Spinal cord (tissue), 10 donors: ENCODE results near the gene GRK5. TPM values are rescaled to one million over a fixed set of nuclear protein-coding genes. Genes with fewer than 3 reads are reported as not detected.

ENCODE experiments used
- DNase-seq, 6 donors: peaks; one replicate each; pipeline versions ENCODE4 v3.0.0 to v3.0.0-alpha.2; 2013 to 2015; ENCODE audit warnings: low spot score in 6 of 6, low read depth in 4 of 6
- H3K27ac ChIP-seq: one replicate; pipeline ENCODE4 v1.5.1; 2013; ENCODE audit warnings: low read depth, low read length, control low read depth
- H3K27me3 ChIP-seq: one replicate; pipeline ENCODE4 v1.6.1; 2013; ENCODE audit warnings: low read length; ENCODE audit not compliant: control insufficient read depth, insufficient read depth
- H3K36me3 ChIP-seq: one replicate; pipeline ENCODE4 v1.6.1; 2013; ENCODE audit warnings: low read length; ENCODE audit not compliant: control insufficient read depth, insufficient read depth
- H3K4me1 ChIP-seq: one replicate; pipeline ENCODE4 v1.6.1; 2013; ENCODE audit warnings: low read length; ENCODE audit not compliant: control insufficient read depth, insufficient read depth
- H3K4me3 ChIP-seq: one replicate; pipeline ENCODE4 v1.5.1; 2013; ENCODE audit warnings: low read depth, low read length, control low read depth
- H3K9me3 ChIP-seq: one replicate; pipeline ENCODE4 v1.6.1; 2013; ENCODE audit warnings: low read length; ENCODE audit not compliant: control insufficient read depth, insufficient read depth
- WGBS: methylation state at CpG from one replicate; pipeline ENCODE4 v1.1.5; 2013; ENCODE audit warnings: missing lambda C conversion rate; ENCODE audit not compliant: insufficient coverage; 5-methylcytosine and 5-hydroxymethylcytosine counted together
- long read RNA-seq, 4 donors: transcript quantifications; one replicate each; lab custom pipeline, GENCODE V29; 2026
- polyA plus RNA-seq, 2 donors: library from polyadenylated mRNA; unstranded; fragments of 120-200 nt; gene quantifications; one replicate each; pipeline ENCODE4 v1.2.1, GENCODE V29; 2013; ENCODE audit not compliant: insufficient read length in 2 of 2
- total RNA-seq, 2 donors: library from RNA; depleted of rRNA in 1 of 2; stranded (reverse); fragments of 120-200 nt in 1 of 2; fragments of >200 nt in 1 of 2; gene quantifications; one replicate each; pipeline versions ENCODE4 v1.2.3 to v1.2.4, GENCODE V29; 2013 to 2014
- donor health status: healthy.

Gene GRK5
- total RNA-seq (10 to 100 TPM; 15.6 to 27.1 TPM), polyA plus RNA-seq (10 to 100 TPM; 24.2 to 29.5 TPM)
- long read RNA-seq, donor 1, full-length matches to known transcripts, result 7 of 16 reads
- long read RNA-seq, donor 1, partial matches to known transcripts, result 9 of 16 reads
- long read RNA-seq, donor 1, other reads (novel, unspliced or antisense), result 0 of 16 reads
- long read RNA-seq, donor 2, full-length matches to known transcripts, result 4 of 4 reads
- long read RNA-seq, donor 2, partial matches to known transcripts, result 0 of 4 reads
- long read RNA-seq, donor 2, other reads (novel, unspliced or antisense), result 0 of 4 reads
- long read RNA-seq, donor 3, full-length matches to known transcripts, result 3 of 3 reads
- long read RNA-seq, donor 3, partial matches to known transcripts, result 0 of 3 reads
- long read RNA-seq, donor 3, other reads (novel, unspliced or antisense), result 0 of 3 reads
- long read RNA-seq, donor 4, full-length matches to known transcripts, result 6 of 6 reads
- long read RNA-seq, donor 4, partial matches to known transcripts, result 0 of 6 reads
- long read RNA-seq, donor 4, other reads (novel, unspliced or antisense), result 0 of 6 reads

GRCh38 chr10:119207366-119207666, at the start of gene GRK5:
Gene GRK5, plus strand, starts transcription at chr10:119207571. Its CDS starts 347 bp downstream, at chr10:119207918.
- Histone ChIP-seq H3K4me1 (peaks cover 26% of the 10 kb centered on the region), H3K27me3 (no peaks in the 10 kb centered on the region), H3K9me3 (no peaks in the 10 kb centered on the region), H3K36me3 (no peaks in the 10 kb centered on the region), H3K4me3 (peak within 1 kb of the TSS; percentile 81), H3K27ac (peak within 1 kb of the TSS; percentile 90)
- under 1% methylated on average over 27 of the region's 34 CpGs for WGBS
- DNase-seq, result peak; percentile 84 to 99 (median 96)

- H3K4me1 ChIP-seq, result peaks cover 8% of the 10 kb centered on the region
- 81% methylated on average over 4 of the region's 8 CpGs for WGBS
- no peak overlapping the region for H3K4me3 ChIP-seq
- peaks cover 44% of the 10 kb centered on the region for H3K36me3 ChIP-seq
- no peak overlapping the region for H3K27ac ChIP-seq
- H3K9me3 ChIP-seq, result no peaks in the 10 kb centered on the region
- H3K27me3 ChIP-seq, result no peaks in the 10 kb centered on the region
- no peak for DNase-seq
These were observed 48.0 kb upstream of the GRK5 start for GRCh38 chr10:119159332-119159731.

DNA sequence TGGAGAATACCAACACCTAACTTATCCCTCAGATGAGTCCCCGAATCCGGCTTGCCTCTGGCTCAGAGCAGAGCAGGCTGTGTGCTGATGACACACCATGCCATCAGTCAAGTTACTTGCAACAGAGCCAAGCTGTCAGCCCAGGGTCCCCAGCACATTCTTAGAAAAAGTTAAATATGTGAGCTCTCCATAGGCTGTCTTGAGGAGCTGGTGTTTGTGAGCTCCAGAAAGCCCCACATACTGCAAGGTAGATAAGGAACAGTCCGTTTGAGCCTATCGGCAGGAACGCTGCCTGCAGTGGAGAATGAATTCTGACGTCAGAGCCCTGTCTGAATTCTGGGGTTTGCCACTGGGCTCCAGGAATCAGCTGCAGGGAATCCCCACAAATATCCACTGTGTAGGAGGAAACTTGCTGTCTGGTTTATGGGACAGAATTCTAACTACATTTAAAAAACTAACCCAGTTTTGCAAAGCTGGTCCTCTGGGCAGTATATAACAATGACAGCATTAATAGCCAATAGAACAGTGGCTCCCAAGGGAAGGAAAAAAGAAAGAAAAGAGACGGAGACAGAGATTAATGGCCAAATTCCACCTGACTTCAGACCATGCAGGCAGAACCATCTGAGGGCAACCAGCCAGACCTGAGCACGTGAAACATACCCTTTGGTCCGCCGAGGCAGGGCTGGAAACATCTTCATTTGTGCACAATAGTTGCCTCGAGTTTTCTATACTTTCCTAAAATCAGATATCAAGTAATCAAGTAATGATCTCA, 45.5 kb upstream of the GRK5 start:
- DNase-seq, result peak in 1 of 6 donors; percentile 56
- 27% methylated on average over 10 of the region's 11 CpGs for WGBS
- no peak overlapping the region for H3K27ac ChIP-seq
- H3K4me1 ChIP-seq, result peaks cover 26% of the 10 kb centered on the region
- peaks cover 25% of the 10 kb centered on the region for H3K36me3 ChIP-seq
- H3K27me3 ChIP-seq, result no peaks in the 10 kb centered on the region
- no peak overlapping the region for H3K4me3 ChIP-seq
- H3K9me3 ChIP-seq, result no peaks in the 10 kb centered on the region

DNA sequence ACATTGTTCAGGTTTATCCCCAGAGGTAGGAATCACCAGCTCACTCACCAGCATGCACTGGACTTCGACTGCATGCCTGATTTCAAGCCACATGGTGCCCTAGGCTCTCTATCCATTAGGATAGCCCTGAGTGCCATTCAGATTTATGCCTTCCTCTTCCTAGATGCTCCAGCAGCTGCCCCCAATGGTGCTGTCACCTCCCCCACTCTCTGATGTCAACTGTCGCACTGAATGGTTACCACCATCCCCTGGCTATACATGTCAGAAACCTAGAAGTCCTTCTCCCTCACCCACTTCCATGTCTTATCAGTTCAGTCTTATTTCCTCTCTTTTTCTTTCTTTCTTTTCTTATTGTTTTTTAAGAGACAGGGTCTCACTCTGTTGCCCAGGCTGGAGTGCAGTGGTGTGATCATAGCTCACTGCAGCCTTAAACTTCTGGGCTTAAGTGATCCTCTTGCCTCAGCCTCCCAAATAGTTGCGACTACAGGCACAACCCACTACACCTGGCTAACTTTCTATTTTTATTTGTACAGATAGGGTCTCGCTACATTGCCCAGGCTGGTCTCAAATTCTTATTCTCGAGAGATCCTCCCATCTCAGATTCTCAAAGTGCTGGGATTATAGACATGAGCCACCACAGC, 44.8 kb upstream of the GRK5 start:
- peaks cover 28% of the 10 kb centered on the region for H3K36me3 ChIP-seq
- no peak overlapping the region for H3K4me3 ChIP-seq
- no peaks in the 10 kb centered on the region for H3K27me3 ChIP-seq
- no peaks in the 10 kb centered on the region for H3K9me3 ChIP-seq
- H3K4me1 ChIP-seq, result peaks cover 26% of the 10 kb centered on the region
- no peak for DNase-seq
- no peak overlapping the region for H3K27ac ChIP-seq
- WGBS, result 58% methylated on average over 2 of the region's 5 CpGs

- H3K4me3 ChIP-seq, result peak within 1 kb of the TSS; percentile 77
- WGBS, result under 1% methylated on average over 89 of the region's 90 CpGs
- H3K9me3 ChIP-seq, result no peaks in the 10 kb centered on the region
- H3K4me1 ChIP-seq, result peaks cover 26% of the 10 kb centered on the region
- H3K27ac ChIP-seq, result peak within 1 kb of the TSS; percentile 77
- peaks cover 20% of the 10 kb centered on the region for H3K36me3 ChIP-seq
- no peaks in the 10 kb centered on the region for H3K27me3 ChIP-seq
- DNase-seq, result peak in 5 of 6 donors; percentile 56 to 91 (median 62)
These were observed 41.9 kb upstream of the GRK5 start, which contains the start of gene SFXN4 for GRCh38 chr10:119165171-119166117. Gene SFXN4, minus strand, starts transcription at chr10:119165714. Its CDS starts 67 bp downstream, at chr10:119165647.

- H3K27ac ChIP-seq, result peak overlapping the region; percentile 77
- H3K4me1 ChIP-seq, result peaks cover 26% of the 10 kb centered on the region
- no peaks in the 10 kb centered on the region for H3K9me3 ChIP-seq
- H3K4me3 ChIP-seq, result peak overlapping the region; percentile 77
- H3K27me3 ChIP-seq, result no peaks in the 10 kb centered on the region
- no peak for DNase-seq
- 58% methylated on average over 5 of the region's 7 CpGs for WGBS
- H3K36me3 ChIP-seq, result peaks cover 27% of the 10 kb centered on the region
These were observed 41.3 kb upstream of the GRK5 start for GRCh38 chr10:119166118-119166500.

DNA sequence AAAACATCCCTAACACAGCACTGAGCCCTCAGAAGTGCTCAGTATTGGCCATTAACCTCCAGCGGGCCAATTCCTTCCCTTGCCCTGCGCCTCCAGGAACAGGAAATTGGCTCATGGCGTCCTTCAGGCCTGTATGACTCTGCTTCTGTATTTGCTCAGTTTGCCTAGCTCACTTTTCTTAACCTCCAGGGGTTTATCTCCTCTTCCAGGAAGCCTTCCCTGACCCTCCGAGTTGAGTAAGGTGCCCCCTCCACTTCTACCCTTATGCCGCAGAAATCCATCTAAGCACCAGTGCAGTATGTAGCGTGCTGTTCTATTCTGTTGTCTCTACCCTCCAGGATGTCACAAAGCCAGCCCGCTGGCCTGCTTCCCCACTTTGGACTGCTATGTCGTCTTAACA, 40.8 kb upstream of the GRK5 start:
- WGBS, result 73% methylated on average over 8 of the region's 8 CpGs
- H3K36me3 ChIP-seq, result peaks cover 30% of the 10 kb centered on the region
- DNase-seq, result no peak
- H3K4me3 ChIP-seq, result no peak overlapping the region
- H3K9me3 ChIP-seq, result no peaks in the 10 kb centered on the region
- H3K27ac ChIP-seq, result no peak overlapping the region
- H3K4me1 ChIP-seq, result peaks cover 24% of the 10 kb centered on the region
- H3K27me3 ChIP-seq, result no peaks in the 10 kb centered on the region

DNA sequence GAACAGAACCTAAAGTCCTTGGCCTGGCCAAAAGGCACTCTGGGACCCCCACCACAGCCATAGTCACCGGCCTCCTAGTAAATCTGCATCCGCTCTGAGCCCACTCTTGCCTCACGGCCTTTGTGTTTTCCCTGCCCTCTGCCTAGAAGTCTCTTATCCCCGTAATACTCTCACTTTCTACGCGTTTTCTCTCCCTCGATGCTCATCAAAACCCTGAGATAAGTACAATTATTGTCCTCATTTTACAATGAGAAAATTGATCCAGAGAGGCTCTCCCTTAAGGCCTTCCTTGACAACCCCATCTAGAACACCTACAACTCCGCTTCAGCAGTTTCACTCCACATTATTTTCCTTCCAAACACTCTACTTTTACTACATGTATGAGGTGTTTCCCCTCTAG, 40.3 kb upstream of the GRK5 start:
- peaks cover 34% of the 10 kb centered on the region for H3K36me3 ChIP-seq
- WGBS, result 81% methylated on average over 7 of the region's 8 CpGs
- H3K27ac ChIP-seq, result no peak overlapping the region
- peaks cover 20% of the 10 kb centered on the region for H3K4me1 ChIP-seq
- no peaks in the 10 kb centered on the region for H3K27me3 ChIP-seq
- H3K9me3 ChIP-seq, result no peaks in the 10 kb centered on the region
- no peak for DNase-seq
- no peak overlapping the region for H3K4me3 ChIP-seq
